HCT116 (cell line): ENCODE measurements around the gene CHKA. TPM values are rescaled to one million over a fixed set of nuclear protein-coding genes. Genes with fewer than 3 reads are reported as not detected.

ENCODE experiments used
- ATAC-seq: fragments of 200-7000 bp; cut with Tn5 transposase; 2 replicates; pipeline ENCODE4 v1.9.1; 2020; ENCODE audit warnings: mild to moderate bottlenecking, moderate library complexity
- BruUV-seq: library from RNA; stranded (reverse); fragments of 400-500 nt; replicated peaks from 2 replicates; lab custom pipeline; 2021; lab: Mats Ljungman, UMichigan
- CTCF ChIA-PET: fragments of 300-600 bp; sonication (Branson Sonifier 250); formaldehyde crosslinking; loops from one replicate; lab custom pipeline; 2021; ENCODE audit warnings: antibody characterized with exemption; lab: Charles Lee
- POLR2A ChIA-PET: fragments of 300-600, 350-600 bp; sonication (Branson Sonifier 250); formaldehyde crosslinking; loops from one replicate; lab custom pipeline; 2021; ENCODE audit warnings: antibody characterized with exemption; lab: Charles Lee
- RAD21 ChIA-PET, 2 experiments: fragments of 300-600 bp; sonication (Branson Sonifier 250); formaldehyde crosslinking; loops; one replicate each; lab custom pipeline; 2023; ENCODE audit warnings: low total read pairs in 2 of 2; ENCODE audit not compliant: uncharacterized antibody in 2 of 2, unreplicated experiment in 2 of 2, low non-redundant PET in 1 of 2; lab: Charles Lee
- DNase-seq: peaks from one replicate; pipeline ENCODE4 v3.0.0-alpha.2; 2010; ENCODE audit warnings: low read depth, low spot score
- H2AFZ ChIP-seq: fragments of 200-600 bp; shearing (Covaris generic), sonication (generic); 2 replicates; pipeline ENCODE4 v1.6.1; 2017; ENCODE audit warnings: low read depth, mixed run types, mixed read lengths, antibody characterized with exemption, low read length; ENCODE audit not compliant: poor library complexity, severe bottlenecking
- H3K27ac ChIP-seq: 2 replicates; pipeline ENCODE4 v1.5.1; 2012; ENCODE audit warnings: low read depth, low read length
- H3K27me3 ChIP-seq: fragments of 200-600 bp; sonication (generic); 2 replicates; pipeline ENCODE4 v1.6.1; 2016; ENCODE audit warnings: mixed run types, low read length, mixed read lengths; ENCODE audit not compliant: insufficient read depth
- H3K36me3 ChIP-seq, 2 experiments: fragments of 200-500 bp in 1 of 2; fragments of 200-600 bp in 1 of 2; sonication (Bioruptor generic) in 1 of 2; sonication (generic) in 1 of 2; 2 replicates each; pipeline versions ENCODE4 v1.5.1 to v1.6.1; 2014 to 2016; ENCODE audit warnings: low read length in 2 of 2, inconsistent platforms in 1 of 2, mixed read lengths in 1 of 2, mixed run types in 1 of 2; ENCODE audit not compliant: insufficient read depth in 2 of 2, control insufficient read depth in 1 of 2
- H3K4me1 ChIP-seq, 2 experiments: fragments of 200-600 bp in 1 of 2; sonication (generic) in 1 of 2; 2 replicates each; pipeline versions ENCODE4 v1.5.1 to v1.6.1; 2012 to 2017; ENCODE audit warnings: low read length in 2 of 2, inconsistent platforms in 1 of 2, mild to moderate bottlenecking in 1 of 2, mixed read lengths in 1 of 2, mixed run types in 1 of 2, moderate library complexity in 1 of 2; ENCODE audit not compliant: insufficient read depth in 2 of 2, control insufficient read depth in 1 of 2
- H3K4me2 ChIP-seq: fragments of 200-600 bp; sonication (generic); 2 replicates; pipeline ENCODE4 v1.6.1; 2017; ENCODE audit warnings: mixed run types, low read length, mixed read lengths
- H3K4me3 ChIP-seq, 2 experiments: fragments of 200-600 bp in 1 of 2; sonication (generic) in 1 of 2; replicated peaks in 1 of 2; 2 replicates each; pipeline ENCODE4 v1.5.1; 2011 to 2016; ENCODE audit warnings: low read length in 2 of 2, control low read depth in 1 of 2, low read depth in 1 of 2, mild to moderate bottlenecking in 1 of 2, mixed read lengths in 1 of 2, mixed run types in 1 of 2
- H3K79me2 ChIP-seq: fragments of 200-600 bp; sonication (generic); 2 replicates; pipeline ENCODE4 v1.6.1; 2017; ENCODE audit warnings: mild to moderate bottlenecking, mixed run types, low read length, moderate library complexity, mixed read lengths; ENCODE audit not compliant: insufficient read depth
- H3K9ac ChIP-seq: fragments of 200-600 bp; sonication (generic); 2 replicates; pipeline ENCODE4 v1.6.1; 2016; ENCODE audit warnings: low read length, mixed read lengths
- H3K9me2 ChIP-seq: fragments of 200-600 bp; sonication (generic), shearing (Covaris generic); 2 replicates; pipeline ENCODE4 v1.6.1; 2017; ENCODE audit warnings: mixed run types, mild to moderate bottlenecking, moderate library complexity; ENCODE audit not compliant: insufficient read depth
- H3K9me3 ChIP-seq, 2 experiments: fragments of 200-500 bp in 1 of 2; fragments of 200-600 bp in 1 of 2; sonication (Bioruptor generic) in 1 of 2; sonication (generic) in 1 of 2; 2 replicates each; pipeline ENCODE4 v1.6.1; 2014 to 2017; ENCODE audit warnings: low read length in 2 of 2, mixed read lengths in 2 of 2, inconsistent platforms in 1 of 2, low read depth in 1 of 2, mild to moderate bottlenecking in 1 of 2, mixed run types in 1 of 2, moderate library complexity in 1 of 2; ENCODE audit not compliant: control insufficient read depth in 1 of 2, insufficient read depth in 1 of 2
- H4K20me1 ChIP-seq: fragments of 200-600 bp; sonication (generic), shearing (Covaris generic); 2 replicates; pipeline ENCODE4 v1.6.1; 2017; ENCODE audit warnings: mixed run types, mild to moderate bottlenecking, moderate library complexity; ENCODE audit not compliant: insufficient read depth
- ATF3 ChIP-seq: IDR thresholded peaks from 2 replicates; pipeline ENCODE4 v1.6.1; 2012
- CBX3 ChIP-seq: IDR thresholded peaks from 2 replicates; pipeline ENCODE4 v1.6.1; 2012; ENCODE audit warnings: low read depth
- CEBPB ChIP-seq: IDR thresholded peaks from 2 replicates; pipeline ENCODE4 v1.6.1; 2012; ENCODE audit warnings: low read depth
- CTCF ChIP-seq, 3 experiments: fragments of 200-600 bp in 1 of 3; sonication (generic) in 1 of 3; IDR thresholded peaks in 2 of 3; conservative IDR thresholded peaks in 1 of 3; 2 replicates each; pipeline ENCODE4 v1.5.1; 2012 to 2017; ENCODE audit warnings: low read depth in 2 of 3, low read length in 2 of 3, antibody characterized with exemption in 1 of 3, borderline replicate concordance in 1 of 3, control low read depth in 1 of 3, mild to moderate bottlenecking in 1 of 3, mixed read lengths in 1 of 3, mixed run types in 1 of 3, moderate library complexity in 1 of 3; ENCODE audit not compliant: insufficient read depth in 1 of 3
- EGR1 ChIP-seq: IDR thresholded peaks from 2 replicates; pipeline ENCODE4 v1.6.1; 2012; ENCODE audit warnings: low read depth
- ELF1 ChIP-seq: IDR thresholded peaks from 2 replicates; pipeline ENCODE4 v1.6.1; 2012; ENCODE audit warnings: low read depth, borderline replicate concordance
- EZH2 ChIP-seq: fragments of 200-600 bp; sonication (generic); IDR thresholded peaks from 2 replicates; pipeline ENCODE4 v1.6.1; 2017; ENCODE audit warnings: antibody characterized with exemption, mixed run types
- EZH2phosphoT487 ChIP-seq: fragments of 200-600 bp; IDR thresholded peaks from 2 replicates; pipeline ENCODE4 v1.6.1; 2018; ENCODE audit warnings: antibody characterized with exemption, borderline replicate concordance
- FOSL1 ChIP-seq: IDR thresholded peaks from 2 replicates; pipeline ENCODE4 v1.6.1; 2012; ENCODE audit warnings: low read depth
- MAX ChIP-seq: IDR thresholded peaks from 2 replicates; pipeline ENCODE4 v1.6.1; 2012
- POLR2A ChIP-seq: IDR thresholded peaks from 2 replicates; pipeline ENCODE4 v1.7.0; 2011; ENCODE audit warnings: borderline replicate concordance; ENCODE audit not compliant: insufficient read depth, insufficient read length; ENCODE audit errors: extremely low read depth
- SIN3A ChIP-seq: IDR thresholded peaks from 2 replicates; pipeline ENCODE4 v1.6.1; 2012; ENCODE audit warnings: low read depth
- TCF7L2 ChIP-seq: IDR thresholded peaks from 2 replicates; pipeline ENCODE4 v1.7.0; 2011; ENCODE audit warnings: borderline replicate concordance, inconsistent platforms; ENCODE audit not compliant: insufficient read depth, insufficient read length; ENCODE audit errors: extremely low read depth
- YY1 ChIP-seq: IDR thresholded peaks from 2 replicates; pipeline ENCODE4 v1.6.1; 2011; ENCODE audit warnings: low read length, low read depth, moderate library complexity, mild to moderate bottlenecking; ENCODE audit not compliant: insufficient replicate concordance; ENCODE audit errors: extremely low read depth
- ZNF274 ChIP-seq: fragments of 200-500 bp; sonication (Bioruptor generic); IDR thresholded peaks from 2 replicates; pipeline ENCODE4 v1.6.1; 2014; ENCODE audit warnings: mild to moderate bottlenecking, low read depth, low read length, inconsistent platforms
- intact Hi-C: fragments of 100-400 bp; cut with micrococcal nuclease; formaldehyde crosslinking; loops from 2 replicates; pipeline ENCODE4 v1.10.0; 2022
- total RNA-seq: library from RNA; stranded (reverse); gene quantifications from one replicate; pipeline ENCODE4 v1.2.1, GENCODE V29; 2021; ENCODE audit not compliant: unreplicated experiment

Gene CHKA
- total RNA-seq, 1 experiment from 2014 or later = 33.1 TPM

- H2AFZ ChIP-seq = no peak overlapping the region
- no peak overlapping the region for H3K4me2 ChIP-seq
- H3K9me2 ChIP-seq = no peaks in the 10 kb centered on the region
- no peak for DNase-seq
- CTCF ChIA-PET = no interaction called here
- TF ChIP-seq POLR2A (no peak), EGR1 (no peak), YY1 (no peak), FOSL1 (no peak)
- no TSS peak for BruUV-seq
- no peaks in the 10 kb centered on the region for H3K79me2 ChIP-seq
- H3K36me3 ChIP-seq = peaks cover 28 to 53% of the 10 kb centered on the region in 2 experiments
- H3K9me3 ChIP-seq = no peaks in the 10 kb centered on the region
- no peaks in the 10 kb centered on the region for H3K4me1 ChIP-seq
- no peak overlapping the region for H3K4me3 ChIP-seq
- no peak overlapping the region for H3K27ac ChIP-seq
- POLR2A ChIA-PET = no interaction called here
- no peak for ATAC-seq
- H3K27me3 ChIP-seq = no peaks in the 10 kb centered on the region
- intact Hi-C loops = no loop called here
- no peak overlapping the region for H3K9ac ChIP-seq
- RAD21 ChIA-PET = no interaction called here
- no peaks in the 10 kb centered on the region for H4K20me1 ChIP-seq
Measured at GRCh38 chr11:68067991-68068390, 53.2 kb downstream of the CHKA start.

GRCh38 chr11:68066742-68067141 lies 54.4 kb downstream of the CHKA start:
- Histone ChIP-seq H3K27me3 (no peaks in the 10 kb centered on the region), H3K4me2 (no peak overlapping the region), H2AFZ (no peak overlapping the region), H4K20me1 (no peaks in the 10 kb centered on the region), H3K9me3 (no peaks in the 10 kb centered on the region), H3K9me2 (no peaks in the 10 kb centered on the region), H3K4me1 (no peaks in the 10 kb centered on the region), H3K27ac (no peak overlapping the region), H3K36me3 (peaks cover 29 to 66% of the 10 kb centered on the region in 2 experiments), H3K4me3 (no peak overlapping the region), H3K79me2 (no peaks in the 10 kb centered on the region), H3K9ac (no peak overlapping the region)
- RAD21 ChIA-PET = no interaction called here
- CTCF ChIA-PET = no interaction called here
- ATAC-seq (no peak), DNase-seq (no peak)
- POLR2A ChIA-PET = no interaction called here
- no TSS peak for BruUV-seq
- intact Hi-C loops = no loop called here
- no peak for TF ChIP-seq CTCF (IDR thresholded peaks at IDR 0.05 in 2 of 3, conservative IDR thresholded peaks at IDR 0.05 in 1 of 3; ENCODE audit: borderline replicate concordance in 1 of 3, insufficient read depth in 1 of 3, low read depth in 2 of 3, low read length in 2 of 3)
- TF ChIP-seq ZNF274 = no peak
- TF ChIP-seq EZH2 = no peak
- TF ChIP-seq TCF7L2 = no peak
- TF ChIP-seq ATF3 = no peak
- no peak for TF ChIP-seq MAX
- no peak for TF ChIP-seq EZH2phosphoT487
- TF ChIP-seq CEBPB = no peak
- no peak for TF ChIP-seq POLR2A
- no peak for TF ChIP-seq ELF1
- TF ChIP-seq CBX3 = no peak
- no peak for TF ChIP-seq YY1
- no peak for TF ChIP-seq SIN3A
